ENCODE data around the gene ABCC5.

Gene ABCC5

GRCh38 chr3:183883291-183884096 lies 134.2 kb downstream of the ABCC5 start:
- TF ChIP-seq GATA2 (IDR thresholded peaks at IDR 0.05; ENCODE audit: low read depth, low read length) (no peak), GATA3 (IDR thresholded peaks at IDR 0.05; ENCODE audit: low read depth, low read length) (no peak)

GRCh38 chr3:183880121-183880520 lies 137.6 kb downstream of the ABCC5 start:
- TF ChIP-seq GATA3 (IDR thresholded peaks at IDR 0.05; ENCODE audit: low read depth, low read length) = no peak
- no peak for TF ChIP-seq GATA2 (IDR thresholded peaks at IDR 0.05; ENCODE audit: low read depth, low read length)

GRCh38 chr3:183879243-183879642 lies 138.4 kb downstream of the ABCC5 start:
- no peak for TF ChIP-seq GATA2 (IDR thresholded peaks at IDR 0.05; ENCODE audit: low read depth, low read length)
- TF ChIP-seq GATA3 (IDR thresholded peaks at IDR 0.05; ENCODE audit: low read depth, low read length) = no peak

GRCh38 chr3:183878071-183878470 lies 139.6 kb downstream of the ABCC5 start:
- TF ChIP-seq GATA2 (IDR thresholded peaks at IDR 0.05; ENCODE audit: low read depth, low read length) = no peak
- TF ChIP-seq GATA3 (IDR thresholded peaks at IDR 0.05; ENCODE audit: low read depth, low read length) = no peak

- TF ChIP-seq GATA2 (IDR thresholded peaks at IDR 0.05; ENCODE audit: low read depth, low read length) = no peak
- no peak for TF ChIP-seq GATA3 (IDR thresholded peaks at IDR 0.05; ENCODE audit: low read depth, low read length)
These were observed 142.3 kb downstream of the ABCC5 start for GRCh38 chr3:183875411-183875810.

GRCh38 chr3:183873914-183874313 lies 143.8 kb downstream of the ABCC5 start:
- TF ChIP-seq GATA2 (IDR thresholded peaks at IDR 0.05; ENCODE audit: low read depth, low read length) = no peak

GRCh38 chr3:183871541-183871940 lies 146.1 kb downstream of the ABCC5 start:
- TF ChIP-seq GATA2 (IDR thresholded peaks at IDR 0.05; ENCODE audit: low read depth, low read length) (no peak), GATA3 (IDR thresholded peaks at IDR 0.05; ENCODE audit: low read depth, low read length) (no peak)

- TF ChIP-seq GATA3 (IDR thresholded peaks at IDR 0.05; ENCODE audit: low read depth, low read length) (no peak), GATA2 (IDR thresholded peaks at IDR 0.05; ENCODE audit: low read depth, low read length) (no peak)
These were observed 147.1 kb downstream of the ABCC5 start for GRCh38 chr3:183870563-183870962.

Data from SH-SY5Y (cell line).